Type B pancreatic cell (in vitro differentiated cells): ENCODE measurements around the gene SEL1L3. TPM values are rescaled to one million over a fixed set of nuclear protein-coding genes. Genes with fewer than 3 reads are reported as not detected.

ENCODE experiments used
- DNase-seq: peaks from one replicate; pipeline ENCODE4 v3.0.0; 2021; ENCODE audit warnings: mixed read lengths; ENCODE audit not compliant: unreplicated experiment; ENCODE audit errors: extremely low spot score
- H3K27ac Mint-ChIP-seq: 2 replicates; pipeline ENCODE4 v1.8.0; 2021; ENCODE audit warnings: mild to moderate bottlenecking, mixed read lengths
- H3K27me3 Mint-ChIP-seq: 2 replicates; pipeline ENCODE4 v1.8.0; 2021; ENCODE audit warnings: mixed read lengths
- H3K36me3 Mint-ChIP-seq: 2 replicates; pipeline ENCODE4 v1.8.0; 2021; ENCODE audit warnings: mixed read lengths
- H3K4me1 Mint-ChIP-seq: one replicate; pipeline ENCODE4 v1.8.0; 2021; ENCODE audit warnings: mixed read lengths; ENCODE audit not compliant: unreplicated experiment
- H3K4me3 Mint-ChIP-seq: 2 replicates; pipeline ENCODE4 v1.8.0; 2021; ENCODE audit warnings: mild to moderate bottlenecking, mixed read lengths
- H3K9me3 Mint-ChIP-seq: 2 replicates; pipeline ENCODE4 v1.8.0; 2021; ENCODE audit warnings: mixed read lengths
- total RNA-seq: library from RNA; stranded (reverse); gene quantifications from 2 replicates; pipeline ENCODE4 v1.2.1, GENCODE V29; 2021; ENCODE audit warnings: low replicate concordance
- TF ChIP-seq, protein P1 (sequence below): fragments of 200-600 bp; sonication (generic); conservative IDR thresholded peaks from 2 replicates; pipeline ENCODE4 v1.5.0; 2021; ENCODE audit warnings: antibody characterized with exemption, mild to moderate bottlenecking

The SEL1L3 gene
- total RNA-seq, 1 donor from 2014 or later = 28.2 TPM

DNA sequence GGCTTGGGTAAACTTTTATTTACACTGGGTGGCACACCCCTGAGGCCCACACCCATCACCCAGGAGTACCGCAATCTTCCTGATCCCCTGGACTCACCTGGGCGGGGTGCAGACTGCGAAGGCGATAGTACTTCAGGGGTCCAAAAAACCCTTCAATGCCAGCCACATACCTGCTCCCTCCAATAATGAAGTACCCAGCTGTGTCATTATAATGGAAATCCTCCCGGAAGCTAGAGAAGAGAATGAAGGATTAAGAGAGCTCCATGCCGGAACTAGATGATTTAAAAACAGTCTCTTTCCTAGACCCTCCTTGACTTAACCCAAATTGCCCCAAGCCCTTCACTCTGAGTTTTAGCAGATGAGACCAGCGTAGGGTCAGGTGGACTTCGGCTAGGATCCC, 40.9 kb downstream of the SEL1L3 start:
- no peak for DNase-seq
- Mint-ChIP-seq H3K27ac (no peak overlapping the region), H3K36me3 (peaks cover 11% of the 10 kb centered on the region), H3K9me3 (no peaks in the 10 kb centered on the region), H3K4me1 (peaks cover 4% of the 10 kb centered on the region), H3K27me3 (no peaks in the 10 kb centered on the region), H3K4me3 (no peak overlapping the region)
- TF ChIP-seq, protein P1, sequence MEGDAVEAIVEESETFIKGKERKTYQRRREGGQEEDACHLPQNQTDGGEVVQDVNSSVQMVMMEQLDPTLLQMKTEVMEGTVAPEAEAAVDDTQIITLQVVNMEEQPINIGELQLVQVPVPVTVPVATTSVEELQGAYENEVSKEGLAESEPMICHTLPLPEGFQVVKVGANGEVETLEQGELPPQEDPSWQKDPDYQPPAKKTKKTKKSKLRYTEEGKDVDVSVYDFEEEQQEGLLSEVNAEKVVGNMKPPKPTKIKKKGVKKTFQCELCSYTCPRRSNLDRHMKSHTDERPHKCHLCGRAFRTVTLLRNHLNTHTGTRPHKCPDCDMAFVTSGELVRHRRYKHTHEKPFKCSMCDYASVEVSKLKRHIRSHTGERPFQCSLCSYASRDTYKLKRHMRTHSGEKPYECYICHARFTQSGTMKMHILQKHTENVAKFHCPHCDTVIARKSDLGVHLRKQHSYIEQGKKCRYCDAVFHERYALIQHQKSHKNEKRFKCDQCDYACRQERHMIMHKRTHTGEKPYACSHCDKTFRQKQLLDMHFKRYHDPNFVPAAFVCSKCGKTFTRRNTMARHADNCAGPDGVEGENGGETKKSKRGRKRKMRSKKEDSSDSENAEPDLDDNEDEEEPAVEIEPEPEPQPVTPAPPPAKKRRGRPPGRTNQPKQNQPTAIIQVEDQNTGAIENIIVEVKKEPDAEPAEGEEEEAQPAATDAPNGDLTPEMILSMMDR = no peak

DNA sequence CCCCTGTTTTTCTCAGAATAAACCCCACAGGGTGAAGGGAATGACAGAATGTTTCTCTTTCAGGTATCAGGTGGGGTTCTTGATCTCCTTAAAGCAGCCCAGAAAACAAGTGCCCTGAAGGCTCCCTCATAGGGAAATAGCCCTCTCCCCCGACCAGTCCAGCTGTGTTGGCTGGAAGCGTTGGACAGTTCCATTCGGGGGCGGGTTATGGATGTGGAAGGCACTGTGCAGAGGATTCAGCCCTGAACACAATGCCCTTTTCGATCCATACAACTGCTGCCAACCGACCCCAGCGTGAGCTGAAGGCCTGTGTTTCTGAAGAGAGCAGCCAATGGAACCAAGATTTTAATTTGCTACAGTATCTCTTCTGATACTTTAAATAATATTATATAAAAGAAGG, 41.5 kb downstream of the SEL1L3 start:
- Mint-ChIP-seq H3K27ac (no peak overlapping the region), H3K4me3 (no peak overlapping the region), H3K4me1 (peaks cover 4% of the 10 kb centered on the region), H3K27me3 (no peaks in the 10 kb centered on the region), H3K9me3 (no peaks in the 10 kb centered on the region), H3K36me3 (peaks cover 11% of the 10 kb centered on the region)
- TF ChIP-seq, protein P1 = no peak
- no peak for DNase-seq

DNA sequence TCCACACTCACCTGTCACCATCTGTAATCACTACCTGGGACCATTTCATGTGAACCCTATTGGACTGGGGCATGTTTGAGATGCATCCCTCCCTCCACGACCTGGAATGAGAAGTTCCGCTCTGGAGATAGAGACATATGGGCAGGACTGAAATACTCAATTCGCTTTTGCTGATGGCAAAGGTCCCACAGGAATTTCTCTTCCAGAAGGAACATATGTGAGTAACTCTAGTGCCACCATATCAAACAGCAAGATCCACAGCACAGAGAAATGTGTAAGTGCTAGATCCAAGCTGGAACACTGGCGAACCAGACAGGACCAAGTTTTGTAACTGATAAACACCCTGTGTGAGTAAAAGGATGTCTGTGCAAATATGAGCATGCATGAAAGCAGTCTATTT, 43.9 kb downstream of the SEL1L3 start:
- peaks cover 16% of the 10 kb centered on the region for H3K36me3 Mint-ChIP-seq
- H3K27ac Mint-ChIP-seq = no peak overlapping the region
- no peaks in the 10 kb centered on the region for H3K27me3 Mint-ChIP-seq
- no peak for DNase-seq
- TF ChIP-seq, protein P1 = no peak
- H3K9me3 Mint-ChIP-seq = peaks cover 5% of the 10 kb centered on the region
- H3K4me3 Mint-ChIP-seq = no peak overlapping the region
- H3K4me1 Mint-ChIP-seq = peaks cover 7% of the 10 kb centered on the region

DNA sequence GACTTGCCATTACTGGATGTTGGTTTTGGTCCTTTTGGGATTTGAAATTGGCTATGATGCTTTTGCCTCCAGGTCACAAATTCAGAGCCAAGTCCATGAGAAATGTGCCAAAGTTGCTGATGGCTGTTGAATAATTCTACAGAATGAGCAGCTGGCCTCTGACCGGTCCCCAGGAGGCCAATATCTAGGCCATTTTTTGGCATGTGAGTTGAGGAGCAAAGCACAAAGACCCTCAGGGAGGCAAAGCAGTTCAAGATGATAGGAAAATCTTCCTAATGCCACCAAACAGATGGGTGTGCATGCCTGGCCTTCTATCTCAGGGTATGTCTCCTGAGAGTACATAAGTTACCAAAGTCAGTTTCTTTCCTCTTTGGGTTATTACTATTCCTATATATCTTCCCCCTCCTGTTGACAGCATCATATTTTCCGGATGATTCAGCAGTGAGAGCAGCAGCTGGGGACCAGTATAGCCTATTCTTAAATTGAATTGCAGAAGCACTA, 44.4 kb downstream of the SEL1L3 start:
- H3K9me3 Mint-ChIP-seq = peaks cover 5% of the 10 kb centered on the region
- DNase-seq = no peak
- no peak overlapping the region for H3K27ac Mint-ChIP-seq
- peaks cover 16% of the 10 kb centered on the region for H3K36me3 Mint-ChIP-seq
- TF ChIP-seq, protein P1 = no peak
- H3K4me1 Mint-ChIP-seq = peaks cover 10% of the 10 kb centered on the region
- no peak overlapping the region for H3K4me3 Mint-ChIP-seq
- H3K27me3 Mint-ChIP-seq = no peaks in the 10 kb centered on the region

DNA sequence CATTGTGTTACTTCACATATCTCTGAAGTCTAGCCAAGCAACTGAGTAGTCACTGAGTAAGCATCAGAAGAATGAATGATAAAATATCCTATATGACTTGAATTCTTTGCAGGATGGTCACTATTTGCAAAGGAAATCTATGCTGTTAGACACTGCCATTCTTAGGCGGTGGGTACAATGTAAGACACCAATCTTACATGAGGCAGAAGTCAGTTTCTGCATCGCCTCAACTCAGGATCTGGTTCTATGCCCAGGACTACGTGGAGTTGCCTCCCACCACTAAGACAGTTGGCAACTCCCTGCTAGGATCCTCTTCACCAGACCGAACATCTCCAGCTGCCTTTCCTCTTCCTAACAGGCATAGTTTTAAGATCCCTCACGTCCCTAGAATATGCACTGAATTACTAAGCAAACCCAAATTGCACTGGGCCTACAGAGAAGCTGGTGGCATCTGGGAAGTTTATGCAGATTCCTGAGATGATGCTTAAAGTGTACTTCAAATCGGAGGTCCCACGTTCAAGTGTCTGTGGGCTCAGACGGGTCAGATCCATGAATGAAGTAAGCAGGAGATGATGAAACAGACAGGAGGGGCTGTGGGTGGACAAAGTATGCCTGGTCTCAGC, 45.6 kb downstream of the SEL1L3 start:
- Mint-ChIP-seq H3K9me3 (peaks cover 5% of the 10 kb centered on the region), H3K36me3 (peaks cover 11% of the 10 kb centered on the region), H3K4me1 (peaks cover 10% of the 10 kb centered on the region), H3K27me3 (no peaks in the 10 kb centered on the region), H3K27ac (no peak overlapping the region), H3K4me3 (no peak overlapping the region)
- TF ChIP-seq, protein P1 = no peak
- no peak for DNase-seq
